Measurements from ENCODE around the gene TPPP3.

Gene TPPP3

DNA sequence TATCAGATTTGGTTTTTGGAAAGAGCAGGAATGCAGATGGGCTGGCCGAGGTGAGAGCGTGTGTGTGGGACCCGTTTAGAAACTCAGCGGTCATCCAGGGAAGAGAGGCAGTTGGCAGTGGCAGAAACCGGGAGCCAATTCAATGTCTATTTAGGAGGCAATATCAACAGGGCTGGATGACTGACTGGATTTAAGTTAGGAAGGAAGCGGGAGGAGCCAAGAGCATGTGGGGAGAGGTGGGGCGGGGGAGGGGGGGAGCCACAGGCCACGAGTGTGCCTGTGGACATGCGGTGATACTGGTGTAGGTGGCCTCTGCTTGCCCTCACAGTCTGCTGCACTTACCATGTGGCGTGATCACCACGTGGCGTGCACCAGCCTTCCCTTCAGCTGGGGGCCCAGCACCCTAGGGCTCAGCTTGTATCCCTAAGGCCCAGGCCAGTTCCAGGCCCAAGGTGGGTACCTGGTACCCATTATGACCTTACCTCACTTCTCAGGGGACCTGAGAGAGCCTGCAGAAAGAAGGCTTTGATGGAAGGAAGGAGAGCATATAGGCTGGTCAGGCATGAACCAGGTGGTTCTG is 10.8 kb upstream of the TPPP3 start:
- no peak for ATAC-seq

DNA sequence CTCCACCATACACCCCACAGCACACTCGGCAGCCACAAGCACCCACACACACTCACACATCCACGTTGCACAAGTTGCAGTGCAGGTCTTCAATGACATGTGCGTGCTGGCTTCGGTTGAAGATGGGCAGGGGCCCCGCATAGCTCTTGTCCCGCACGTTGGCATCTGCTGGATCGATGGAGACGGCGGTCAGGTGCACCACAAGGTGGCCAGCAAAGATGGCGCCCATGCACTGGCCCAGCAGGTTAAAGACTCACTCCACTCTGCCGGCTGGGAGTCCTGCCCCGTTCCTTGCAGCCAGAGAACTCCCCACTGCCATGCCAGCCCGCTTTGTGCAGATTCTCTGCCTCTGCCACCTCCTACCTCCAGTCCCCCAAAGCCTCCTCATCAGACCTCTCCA is 7.6 kb upstream of the TPPP3 start:
- ATAC-seq: no peak

DNA sequence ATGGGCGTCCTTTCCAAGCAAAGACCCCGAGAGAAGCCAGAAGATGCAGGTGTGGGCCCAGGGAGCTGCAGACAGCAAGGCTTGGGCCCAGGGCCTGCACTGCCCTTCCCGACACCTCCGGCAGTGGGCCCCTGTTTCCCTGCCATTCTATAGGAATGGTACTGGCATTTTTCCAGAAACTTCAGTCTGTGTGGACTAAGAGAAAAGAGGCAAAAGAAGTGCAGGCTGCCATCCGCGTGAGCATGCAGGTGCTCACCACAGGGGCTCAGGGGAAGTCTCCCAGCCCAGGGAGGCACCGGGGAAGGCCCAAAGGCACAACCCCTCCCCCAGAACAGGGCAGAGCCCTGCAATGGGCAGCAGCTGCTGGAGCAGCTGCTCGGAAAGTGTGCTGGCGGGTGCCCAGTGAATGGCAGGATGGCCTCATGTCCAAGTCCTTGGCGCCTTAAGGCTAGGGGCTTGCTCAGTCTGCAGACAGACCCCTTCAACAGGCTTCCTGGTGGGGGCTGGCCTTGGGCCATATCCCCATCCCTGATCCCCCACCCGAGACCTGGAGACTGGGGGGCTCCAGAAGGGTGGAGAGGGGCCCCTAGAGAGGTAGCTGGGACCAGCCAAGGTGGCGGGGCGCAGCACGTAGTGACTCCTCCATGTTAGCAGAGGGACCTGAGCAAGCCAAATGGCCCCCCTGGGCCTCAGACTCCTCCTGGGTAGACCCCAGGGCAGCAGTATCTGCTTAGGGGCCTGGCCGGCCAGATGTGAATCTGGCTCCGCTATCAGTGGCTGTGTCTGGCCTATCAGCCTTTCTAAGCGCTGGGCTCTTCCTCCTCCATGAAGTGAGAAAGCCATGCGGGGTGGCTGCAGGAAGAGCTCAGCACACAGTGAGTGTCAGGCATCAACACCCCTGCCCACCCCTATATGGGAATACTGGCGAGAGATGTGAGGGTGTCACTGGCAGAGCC is 6.7 kb upstream of the TPPP3 start:
- ATAC-seq: no peak

DNA sequence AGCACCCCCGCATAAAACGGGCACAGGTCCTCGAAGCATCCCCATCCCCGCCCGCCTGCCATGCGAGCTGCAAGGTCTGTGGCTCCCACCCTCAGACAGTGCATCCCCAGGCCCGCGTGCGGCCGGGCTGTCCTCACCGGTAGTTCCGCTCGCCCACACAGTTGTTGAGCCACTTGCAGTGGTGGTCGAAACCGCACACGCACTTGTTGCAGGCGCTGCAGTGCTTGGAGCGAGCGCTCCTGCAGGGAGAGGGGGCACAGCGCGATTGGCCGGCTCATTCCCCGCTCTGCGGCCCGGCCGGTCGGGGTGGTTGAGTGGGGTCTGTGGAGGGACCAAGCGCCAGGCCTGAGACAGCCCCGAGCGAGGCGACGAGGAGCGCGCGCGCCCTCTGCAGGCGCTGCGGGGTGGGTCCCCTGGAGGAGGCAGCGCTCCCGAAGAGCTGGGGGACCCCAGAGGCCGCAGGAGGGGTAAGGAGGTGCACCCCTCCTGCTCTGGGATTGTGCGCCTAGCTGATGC is 6.0 kb upstream of the TPPP3 start:
- ATAC-seq: peak; percentile 75 to 76

DNA sequence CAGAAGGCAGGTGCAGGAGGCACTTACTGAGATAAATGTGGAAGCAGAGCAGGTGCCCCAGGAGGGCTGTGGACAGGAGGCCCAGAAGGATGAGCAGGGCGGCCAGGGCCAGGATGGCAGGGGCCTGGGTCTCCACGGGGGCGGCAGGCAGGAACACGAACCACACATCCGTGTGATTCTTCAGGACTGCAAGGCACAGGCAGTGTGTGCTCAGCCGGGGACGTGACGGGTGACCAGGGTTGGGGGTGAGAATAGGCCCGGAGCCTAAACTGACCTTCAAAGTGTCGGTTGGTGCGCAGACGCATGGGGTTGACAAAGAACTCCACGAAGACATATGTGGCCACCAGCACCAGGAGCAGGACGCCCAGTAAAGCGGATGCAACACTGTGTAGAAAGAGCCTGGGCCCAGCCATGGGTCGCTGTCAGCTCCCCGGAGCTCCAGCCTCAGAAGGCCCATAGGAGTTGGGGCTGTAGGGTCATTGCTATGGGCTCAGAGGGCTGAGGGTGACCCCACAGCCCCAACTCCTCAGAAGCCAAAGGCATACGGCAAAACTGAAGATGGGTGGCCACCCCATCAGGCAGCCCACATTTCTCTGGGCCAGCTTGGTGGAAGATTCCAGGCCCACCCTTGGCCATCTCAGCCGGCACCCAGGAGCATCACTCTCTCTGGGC is 5.4 kb upstream of the TPPP3 start:
- ATAC-seq: no peak

DNA sequence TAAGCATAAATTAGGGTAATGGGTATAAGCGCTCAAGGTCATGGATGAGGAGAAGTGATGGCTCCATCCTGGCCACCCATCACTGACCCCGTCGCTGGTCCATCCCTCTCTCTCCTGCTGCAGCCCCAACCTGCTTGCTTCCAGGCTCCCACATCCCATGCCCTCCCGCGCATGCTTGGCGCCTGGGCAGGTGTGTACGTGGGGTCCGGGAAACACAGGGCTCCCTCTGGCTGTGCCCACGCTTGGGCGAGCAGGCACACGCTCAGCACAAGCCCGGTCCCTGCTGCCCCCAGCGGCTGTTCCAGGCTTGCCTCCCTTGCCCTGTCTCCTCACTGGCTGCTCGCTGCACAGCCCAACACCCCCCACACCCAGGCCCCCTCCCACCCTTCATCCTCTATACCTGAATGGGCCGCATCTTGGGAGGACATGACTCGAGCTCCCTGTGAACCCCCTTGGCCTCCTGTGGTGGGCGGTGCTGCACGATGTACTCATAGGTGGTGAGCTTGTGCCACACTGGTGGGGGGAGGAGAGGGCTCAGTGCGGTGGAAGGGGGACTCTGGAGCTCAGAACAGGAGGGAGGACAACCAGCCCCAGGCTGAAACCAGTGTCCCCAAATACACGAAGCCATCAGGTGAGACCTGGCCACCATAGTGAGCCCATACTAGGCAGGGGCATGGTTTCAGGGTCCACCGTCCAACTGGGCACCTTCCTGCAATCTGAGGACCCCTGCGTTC is 4.7 kb upstream of the TPPP3 start:
- ATAC-seq: no peak

DNA sequence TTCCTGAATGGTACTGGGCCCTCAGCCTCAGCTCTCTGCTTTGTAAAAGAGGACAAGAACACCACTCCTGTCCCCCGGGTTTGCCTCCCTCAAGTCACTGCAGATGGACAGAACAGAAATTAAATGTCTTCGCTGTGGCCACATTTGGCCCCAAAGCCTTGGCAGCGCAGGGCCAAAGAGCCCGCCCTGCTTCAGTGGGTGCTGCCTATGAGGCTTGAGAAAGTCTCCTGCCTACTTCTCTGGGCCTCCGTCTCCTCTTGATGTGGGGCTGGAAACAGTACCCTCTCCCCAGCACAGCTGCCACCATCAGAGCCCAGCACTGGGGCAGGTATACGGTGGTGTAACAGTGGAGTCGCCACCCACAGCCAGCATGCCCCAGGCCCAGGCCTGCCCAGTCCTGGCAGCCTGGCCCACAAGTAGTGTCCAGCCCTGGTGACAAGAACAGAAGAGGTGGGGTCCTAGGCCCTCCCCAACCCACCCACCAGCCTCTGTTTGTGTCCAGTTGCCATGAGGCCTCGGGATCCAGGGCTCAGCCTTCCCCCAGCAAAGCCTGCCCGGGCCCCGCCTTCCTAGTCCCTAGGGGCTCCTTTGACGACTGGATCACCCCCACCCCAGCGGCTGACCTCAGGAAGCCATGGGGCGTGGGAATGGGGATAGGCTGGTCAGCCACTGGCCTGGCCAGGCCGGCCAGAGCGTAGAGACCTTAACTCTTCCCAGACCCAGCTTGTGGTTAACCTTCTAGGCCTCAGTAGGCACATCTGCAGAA is 3.9 kb upstream of the TPPP3 start:
- ATAC-seq: no peak

DNA sequence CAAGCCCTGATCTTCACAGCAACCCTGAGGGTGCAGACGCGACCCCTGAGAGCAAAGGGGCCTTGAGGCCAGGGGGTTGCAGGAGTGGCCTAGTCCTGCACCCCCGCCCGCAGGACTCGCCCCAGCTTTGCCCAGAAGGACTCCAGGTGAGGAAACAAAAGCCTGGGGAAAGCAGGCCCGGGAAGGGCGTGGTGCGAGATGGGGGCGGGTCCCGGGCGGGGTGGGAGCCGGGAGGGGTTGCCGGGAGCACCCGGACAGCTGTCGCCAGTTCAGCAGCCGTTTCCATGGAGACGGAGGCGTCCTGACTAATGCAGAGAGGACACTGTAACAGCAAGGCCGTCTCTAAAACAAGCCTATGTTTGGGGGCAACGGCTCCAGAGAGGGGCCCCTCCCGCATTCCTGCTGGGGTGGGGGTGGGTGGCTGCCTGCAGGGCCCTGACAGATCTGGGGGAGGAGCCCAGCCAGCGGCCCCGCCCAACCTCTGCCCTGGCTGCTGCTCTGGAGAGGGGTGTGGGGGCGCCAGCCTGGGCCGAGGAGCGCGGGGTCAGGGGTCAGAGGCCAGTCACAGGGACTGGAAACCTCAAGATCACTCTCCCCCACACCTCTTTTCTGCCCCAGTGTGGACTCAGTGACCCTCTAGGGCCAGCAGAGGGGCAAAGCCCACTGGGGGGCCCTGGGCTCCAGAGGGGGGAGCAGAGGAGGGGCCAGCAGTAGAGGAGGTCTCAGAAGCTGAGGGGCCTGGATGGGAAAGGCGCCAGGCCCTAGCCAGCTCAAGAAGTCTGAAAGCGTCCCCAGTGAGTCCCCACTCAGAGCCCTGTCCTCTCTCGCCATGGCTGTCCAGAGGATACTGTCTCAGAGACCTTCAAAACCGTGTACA is 3.1 kb upstream of the TPPP3 start:
- no peak for ATAC-seq

DNA sequence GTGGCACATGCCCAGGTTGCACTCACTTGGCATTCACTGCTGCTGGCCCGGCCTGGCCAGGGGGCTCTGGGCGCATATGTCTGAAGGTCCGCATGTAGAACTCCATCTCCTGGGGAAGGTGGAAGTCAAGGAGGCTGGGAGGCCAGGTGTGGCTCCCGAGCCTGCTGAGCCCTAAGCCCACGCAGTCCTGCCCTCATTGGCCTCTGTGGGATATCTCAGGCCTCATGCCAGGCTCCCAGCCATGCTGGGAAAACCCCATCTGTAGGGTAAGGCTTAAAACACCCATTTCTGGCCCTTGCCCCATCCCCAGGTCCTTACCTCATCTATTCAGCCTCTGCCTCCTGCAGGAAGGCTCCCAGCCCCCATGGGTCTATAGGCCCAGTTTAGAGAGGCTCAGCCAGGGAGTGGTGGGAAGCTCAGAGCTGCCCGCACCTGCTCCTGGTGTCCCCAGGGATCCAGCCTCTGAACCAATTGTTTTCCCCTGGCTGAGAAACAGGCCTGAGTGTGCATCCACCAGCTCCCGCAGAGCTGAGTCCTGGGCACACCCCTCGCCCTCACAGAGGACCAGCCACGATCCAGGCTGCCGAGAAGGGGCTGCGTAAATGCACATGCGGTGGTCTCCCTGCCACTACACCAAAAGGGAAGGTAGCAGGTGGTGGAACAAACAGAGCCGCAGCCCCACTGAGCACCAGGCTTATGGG is 2.3 kb upstream of the TPPP3 start:
- no peak for ATAC-seq

DNA sequence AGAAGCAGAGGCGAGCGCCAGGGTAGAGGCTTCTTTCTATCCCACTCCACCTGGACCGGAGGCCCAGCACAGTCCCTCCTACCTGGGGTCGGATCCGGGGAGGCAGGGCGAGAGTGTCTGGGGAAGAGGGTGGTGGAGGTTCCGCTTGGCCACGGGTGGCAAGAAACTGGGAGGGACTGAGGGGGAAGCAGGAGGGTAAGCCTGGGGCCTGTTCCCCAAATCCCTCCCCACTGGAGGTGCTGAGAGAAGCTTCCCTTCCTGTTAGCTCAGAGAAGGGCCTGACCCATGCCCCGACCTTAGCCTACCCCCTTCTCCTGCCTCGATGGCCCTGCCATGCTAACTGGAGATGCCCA is 1.8 kb upstream of the TPPP3 start:
- ATAC-seq: no peak

DNA sequence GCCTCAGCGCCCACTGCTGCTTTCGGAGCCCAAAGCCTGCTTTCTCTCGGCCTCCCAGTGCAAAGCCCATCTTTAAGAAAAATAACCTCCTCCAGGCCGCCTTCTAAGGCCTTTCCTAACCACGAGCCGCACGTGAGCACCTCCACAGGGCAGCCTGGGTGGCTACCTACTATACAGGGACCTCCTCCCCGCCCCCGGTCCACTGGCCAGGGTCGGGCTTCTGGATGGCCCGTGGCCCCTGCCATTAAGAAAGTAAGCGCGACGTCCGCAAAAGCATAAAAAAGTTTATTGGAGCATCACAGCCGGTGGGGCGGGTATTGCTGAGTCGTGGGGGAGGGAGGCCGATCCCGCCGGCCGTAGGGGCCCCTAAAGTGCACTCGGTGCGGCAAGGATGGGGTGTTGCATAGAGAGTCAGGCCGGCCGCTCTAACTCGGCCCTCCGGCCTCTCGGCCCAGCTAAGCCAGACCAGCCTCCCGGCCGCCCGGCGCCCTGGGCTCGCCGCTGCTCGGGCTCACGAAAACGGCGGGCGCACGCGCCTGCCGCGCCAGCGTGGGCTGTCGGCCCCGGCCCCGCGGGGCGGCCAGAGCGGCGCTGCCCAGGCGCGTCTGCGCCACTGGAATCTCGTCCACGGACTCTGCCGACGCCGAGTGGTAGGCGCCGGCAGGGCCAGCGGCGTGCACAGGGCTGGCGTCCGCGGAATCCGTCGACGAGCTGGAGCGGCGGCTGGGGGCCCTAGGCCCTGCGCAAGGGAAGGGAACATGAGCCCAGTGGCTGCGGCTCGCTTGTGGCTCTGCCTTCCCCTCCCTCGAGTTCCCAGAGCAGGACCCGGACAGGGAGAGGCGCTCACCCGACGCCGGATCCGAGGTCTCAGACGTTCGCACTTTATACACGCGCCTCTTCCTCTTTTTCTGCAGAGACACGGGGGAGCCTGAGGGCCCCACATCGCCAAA is 1.1 kb upstream of the TPPP3 start:
- ATAC-seq: no peak

DNA sequence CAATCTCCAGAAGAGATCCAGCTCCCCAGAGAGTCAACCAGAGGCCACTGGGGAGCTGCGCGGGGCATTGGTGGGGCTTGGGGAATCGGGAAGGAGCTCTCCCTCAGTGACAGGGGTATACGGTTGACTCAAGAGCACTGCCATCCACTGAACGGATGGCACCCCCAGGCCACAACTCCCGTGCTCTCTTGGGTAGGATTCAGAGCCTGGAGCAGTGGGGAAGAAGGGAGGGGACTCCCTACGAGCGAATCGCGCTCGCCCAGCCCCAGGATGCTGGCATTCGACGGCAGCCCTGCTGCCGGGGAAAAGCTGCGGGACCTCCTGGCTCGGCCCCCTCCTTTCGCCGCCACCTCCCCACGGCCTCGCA is 473 bp upstream of the TPPP3 start:
- ATAC-seq: no peak

DNA sequence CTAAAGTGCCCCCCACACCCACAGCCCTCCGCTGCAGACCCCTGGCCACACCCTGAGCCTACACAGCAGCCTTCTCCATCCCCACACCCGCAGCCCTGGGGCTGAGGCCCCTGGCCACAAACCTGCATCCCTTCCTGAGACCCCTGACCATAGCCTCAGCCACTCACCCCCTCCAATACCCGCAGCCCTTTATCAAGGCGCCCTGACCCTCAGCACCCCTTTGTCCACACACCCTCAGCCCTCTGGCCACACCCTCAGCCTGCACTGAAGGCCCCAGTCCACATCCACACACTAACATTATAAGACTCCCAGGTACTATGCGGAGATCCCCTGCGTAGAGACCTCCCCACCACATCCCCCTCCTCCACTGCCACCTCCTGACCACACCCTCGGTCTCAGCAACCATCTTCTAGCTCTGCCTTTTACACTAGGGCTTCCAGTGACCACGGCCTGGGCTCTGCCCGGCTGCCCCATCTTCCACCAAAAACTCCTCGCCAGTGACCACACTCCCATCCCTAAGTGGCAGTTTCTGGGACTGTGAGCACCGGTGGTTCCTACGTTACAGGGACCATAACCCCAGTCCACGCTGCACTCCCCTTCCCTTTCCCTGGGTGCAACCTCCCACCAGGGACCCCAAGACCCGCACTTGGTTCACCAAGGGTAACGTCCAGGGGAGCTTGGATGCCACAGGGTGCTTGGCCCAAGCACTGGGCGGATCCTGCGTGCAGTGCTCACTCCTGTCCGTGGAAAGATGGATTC is 818 bp downstream of the TPPP3 start:
- ATAC-seq: no peak

DNA sequence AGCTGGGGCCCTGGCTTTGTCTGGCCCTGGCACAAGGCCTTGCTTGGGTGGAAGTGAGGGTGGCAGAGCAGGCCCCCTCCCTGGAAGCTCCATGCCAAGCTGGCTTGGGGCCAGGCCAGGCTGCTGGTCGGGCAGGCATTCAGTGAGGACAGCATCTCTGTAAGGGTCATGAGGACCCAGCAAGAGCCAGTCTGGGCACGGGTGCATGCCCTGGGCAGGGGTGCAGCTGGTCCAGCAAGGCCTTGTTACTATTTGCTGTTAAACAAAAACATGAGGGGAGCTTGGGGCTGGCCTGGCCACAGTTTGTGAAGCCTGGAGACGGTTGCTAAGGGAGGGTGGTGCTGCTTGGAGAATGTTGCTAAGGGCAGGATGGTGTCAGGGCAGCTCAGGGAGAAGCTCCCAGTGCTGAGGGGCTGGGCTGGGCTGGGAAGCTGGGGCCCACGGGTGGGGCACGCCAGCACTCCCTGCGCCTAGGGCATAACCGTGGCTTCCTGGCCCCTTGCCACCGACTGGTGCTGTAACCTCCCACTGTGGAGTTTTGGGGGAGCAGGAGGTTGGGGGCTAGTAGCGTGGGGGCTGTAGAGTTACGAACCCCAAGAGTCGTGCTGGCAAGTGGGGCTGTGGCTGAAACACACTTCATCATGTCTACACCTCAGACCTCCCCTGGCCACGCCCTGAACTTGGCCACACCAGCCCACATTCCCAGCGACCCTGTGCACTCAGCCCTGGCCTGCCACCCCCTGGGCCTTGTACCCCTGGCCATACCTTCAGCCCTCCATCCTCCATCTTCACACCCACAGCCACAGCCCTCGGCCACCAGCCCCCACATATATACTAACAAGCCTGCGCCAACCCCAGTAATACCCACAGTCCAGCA is 1.6 kb downstream of the TPPP3 start:
- ATAC-seq: no peak

DNA sequence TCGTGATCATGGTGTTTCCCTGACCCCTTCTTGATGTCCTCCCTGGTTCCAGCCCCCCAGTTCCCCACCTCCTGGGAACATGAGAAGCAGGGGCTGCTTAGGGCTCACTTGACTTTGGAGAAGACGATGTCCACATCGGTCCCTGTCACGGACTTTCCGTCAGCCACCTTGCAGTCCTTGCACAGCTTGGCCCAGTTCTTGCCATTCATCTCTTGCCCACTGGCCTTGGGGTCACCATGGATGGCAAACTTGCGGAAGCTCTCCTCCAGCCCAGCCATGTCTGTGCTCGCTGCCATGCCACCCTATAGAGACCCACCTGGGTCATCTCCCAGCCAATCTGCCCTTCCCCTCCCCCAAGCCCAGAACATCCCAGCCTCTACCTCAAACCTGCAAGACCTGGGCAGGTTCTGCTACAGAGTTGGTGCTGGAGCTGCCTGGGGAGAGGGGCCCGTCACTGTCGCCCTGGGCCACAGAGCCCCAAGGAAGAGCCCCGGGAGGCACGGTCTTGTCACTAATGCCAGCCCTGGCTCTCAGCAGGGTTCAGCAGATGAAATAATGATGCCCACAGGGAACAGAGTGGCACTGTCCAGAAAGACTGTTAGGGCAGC is 2.4 kb downstream of the TPPP3 start:
- ATAC-seq: no peak

DNA sequence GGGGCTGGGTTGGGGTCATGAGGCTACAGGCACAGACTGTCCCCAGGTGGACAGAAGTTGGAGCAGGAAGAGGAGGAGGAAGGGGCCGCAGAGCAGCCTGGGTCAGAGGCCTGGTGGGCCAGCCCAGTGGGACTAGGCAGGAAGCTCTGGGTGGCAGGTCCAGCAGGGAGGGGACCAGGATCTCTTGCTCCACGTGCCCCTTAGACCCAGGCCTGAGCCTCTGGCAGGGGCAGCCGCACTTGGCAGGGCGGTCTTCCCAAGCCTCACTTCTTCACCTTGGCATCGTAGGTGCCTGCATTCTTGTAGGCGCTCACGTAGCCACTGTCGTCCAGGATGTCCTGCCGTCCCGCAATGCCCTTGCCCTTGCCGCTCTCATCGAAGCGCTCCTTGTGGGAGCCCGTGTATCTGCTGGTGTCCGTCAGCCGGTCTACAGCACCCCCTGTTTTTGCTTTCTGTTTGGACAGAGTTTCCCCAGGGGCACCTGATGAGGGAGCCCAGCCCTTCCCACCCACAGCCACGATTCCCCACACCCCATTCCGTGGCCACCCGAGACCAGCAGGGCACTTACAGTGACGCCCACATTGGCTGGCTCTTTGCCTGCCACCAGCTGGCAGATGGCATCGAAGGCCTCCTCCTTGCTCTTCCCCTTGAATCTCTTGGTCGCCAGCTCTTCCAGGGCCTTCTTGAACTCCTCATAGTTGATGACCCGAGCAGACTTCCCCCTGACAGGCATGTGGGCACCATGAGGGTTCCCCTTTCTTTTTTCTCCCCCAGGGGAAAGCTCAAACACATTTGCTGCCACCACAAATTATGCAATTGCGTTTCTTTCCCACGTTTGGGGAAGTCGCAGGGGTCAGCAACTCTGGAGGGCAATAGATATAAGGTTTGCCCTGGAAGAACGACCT is 3.1 kb downstream of the TPPP3 start:
- ATAC-seq: no peak
